Activated T-cell treated with anti-CD3 and anti-CD28 coated beads, Interleukin-2, amount 50 U/mL, for 4 hours (primary cell): ENCODE data around the gene CELF5. TPM values are rescaled to one million over a fixed set of nuclear protein-coding genes. Genes with fewer than 3 reads are reported as not detected.
"Not testable (repeated sequence)": the region's sequence is repeated elsewhere in the genome, so short reads cannot be mapped to it uniquely, and the experiment has no call there.

Experiments used
- ATAC-seq, 2 donors: fragments of 200-7000 bp; cut with Tn5 transposase; one replicate each; pipeline ENCODE4 v1.10.0; 2021
- DNase-seq: peaks from one replicate; pipeline ENCODE4 v3.0.0-alpha.2; 2020
- H3K27me3 Mint-ChIP-seq: one replicate; pipeline ENCODE4 v1.8.0; 2021; ENCODE audit warnings: low read depth, mixed read lengths
- H3K36me3 Mint-ChIP-seq: one replicate; pipeline ENCODE4 v1.8.0; 2022; ENCODE audit warnings: mixed read lengths; ENCODE audit not compliant: insufficient read depth
- H3K4me1 Mint-ChIP-seq: one replicate; pipeline ENCODE4 v1.8.0; 2021; ENCODE audit warnings: low read depth, mixed read lengths
- H3K4me3 Mint-ChIP-seq: one replicate; pipeline ENCODE4 v1.8.0; 2021; ENCODE audit warnings: mild to moderate bottlenecking, moderate library complexity, mixed read lengths
- H3K9me3 Mint-ChIP-seq: one replicate; pipeline ENCODE4 v1.8.0; 2021; ENCODE audit warnings: mixed read lengths
- total RNA-seq, 3 donors: library from RNA; stranded (reverse); gene quantifications; one replicate each; pipeline ENCODE4 v1.2.1, GENCODE V29; 2021

The CELF5 gene
- total RNA-seq, 3 donors from 2014 or later: 0.05 to 0.38 TPM; not detected in 1

- no peaks in the 10 kb centered on the region for H3K9me3 Mint-ChIP-seq
- DNase-seq (peak; percentile 66), ATAC-seq (peak; percentile 86 to 91)
- no peaks in the 10 kb centered on the region for H3K4me1 Mint-ChIP-seq
- no peak overlapping the region for H3K4me3 Mint-ChIP-seq
- H3K36me3 Mint-ChIP-seq: peaks cover 2% of the 10 kb centered on the region
- no peaks in the 10 kb centered on the region for H3K27me3 Mint-ChIP-seq
Measured at GRCh38 chr19:3210347-3211017, 14.0 kb upstream of the CELF5 start.

- Mint-ChIP-seq H3K36me3 (peaks cover 2% of the 10 kb centered on the region), H3K4me1 (no peaks in the 10 kb centered on the region), H3K4me3 (no peak overlapping the region), H3K27me3 (no peaks in the 10 kb centered on the region), H3K9me3 (no peaks in the 10 kb centered on the region)
- DNase-seq (no peak), ATAC-seq (no peak)
Measured at GRCh38 chr19:3211191-3211590, 13.3 kb upstream of the CELF5 start.

- Mint-ChIP-seq H3K4me3 (no peak overlapping the region), H3K4me1 (no peaks in the 10 kb centered on the region), H3K27me3 (no peaks in the 10 kb centered on the region), H3K36me3 (no peaks in the 10 kb centered on the region), H3K9me3 (no peaks in the 10 kb centered on the region)
- ATAC-seq: no peak
- no peak for DNase-seq
Measured at GRCh38 chr19:3213159-3213558, 11.3 kb upstream of the CELF5 start.

- ATAC-seq (no peak), DNase-seq (no peak)
- Mint-ChIP-seq H3K4me1 (no peaks in the 10 kb centered on the region), H3K4me3 (no peak overlapping the region), H3K9me3 (no peaks in the 10 kb centered on the region), H3K27me3 (no peaks in the 10 kb centered on the region), H3K36me3 (no peaks in the 10 kb centered on the region)
Measured at GRCh38 chr19:3216874-3217273, 7.6 kb upstream of the CELF5 start.

- Mint-ChIP-seq H3K4me1 (no peaks in the 10 kb centered on the region), H3K36me3 (no peaks in the 10 kb centered on the region), H3K4me3 (no peak overlapping the region), H3K27me3 (peaks cover 3% of the 10 kb centered on the region), H3K9me3 (no peaks in the 10 kb centered on the region)
- DNase-seq (no peak), ATAC-seq (no peak)
Measured at GRCh38 chr19:3220576-3220975, 3.9 kb upstream of the CELF5 start.

GRCh38 chr19:3221576-3221975 lies 2.9 kb upstream of the CELF5 start:
- not testable (repeated sequence) for ATAC-seq, DNase-seq, H3K9me3 Mint-ChIP-seq, H3K36me3 Mint-ChIP-seq, H3K4me1 Mint-ChIP-seq, H3K27me3 Mint-ChIP-seq, H3K4me3 Mint-ChIP-seq

GRCh38 chr19:3222709-3223108 lies 1.8 kb upstream of the CELF5 start:
- Mint-ChIP-seq H3K9me3 (no peaks in the 10 kb centered on the region), H3K4me1 (no peaks in the 10 kb centered on the region), H3K4me3 (no peak overlapping the region), H3K36me3 (no peaks in the 10 kb centered on the region), H3K27me3 (peaks cover 19% of the 10 kb centered on the region)
- DNase-seq (no peak), ATAC-seq (no peak)

- H3K4me1 Mint-ChIP-seq: no peaks in the 10 kb centered on the region
- no peak for ATAC-seq
- H3K27me3 Mint-ChIP-seq: peaks cover 22% of the 10 kb centered on the region
- no peak for DNase-seq
- H3K9me3 Mint-ChIP-seq: no peaks in the 10 kb centered on the region
- no peak overlapping the region for H3K4me3 Mint-ChIP-seq
- H3K36me3 Mint-ChIP-seq: no peaks in the 10 kb centered on the region
Measured at GRCh38 chr19:3225169-3225485, 666 bp downstream of the CELF5 start.

GRCh38 chr19:3225677-3226093 lies 1.2 kb downstream of the CELF5 start:
- Mint-ChIP-seq H3K27me3 (peaks cover 22% of the 10 kb centered on the region), H3K36me3 (no peaks in the 10 kb centered on the region), H3K4me3 (no peak overlapping the region), H3K4me1 (no peaks in the 10 kb centered on the region), H3K9me3 (no peaks in the 10 kb centered on the region)
- DNase-seq (no peak), ATAC-seq (no peak)

- Mint-ChIP-seq H3K4me3 (no peak overlapping the region), H3K9me3 (no peaks in the 10 kb centered on the region), H3K36me3 (no peaks in the 10 kb centered on the region), H3K4me1 (no peaks in the 10 kb centered on the region), H3K27me3 (peaks cover 27% of the 10 kb centered on the region)
- no peak for ATAC-seq
- no peak for DNase-seq
Measured at GRCh38 chr19:3227054-3227626, 2.7 kb downstream of the CELF5 start.

- Mint-ChIP-seq H3K4me3 (no peak overlapping the region), H3K4me1 (no peaks in the 10 kb centered on the region), H3K27me3 (peaks cover 33% of the 10 kb centered on the region), H3K9me3 (no peaks in the 10 kb centered on the region), H3K36me3 (no peaks in the 10 kb centered on the region)
- no peak for ATAC-seq
- DNase-seq: no peak
Measured at GRCh38 chr19:3229346-3229743, 4.9 kb downstream of the CELF5 start.

GRCh38 chr19:3229888-3230496 lies 5.5 kb downstream of the CELF5 start:
- no peak overlapping the region for H3K4me3 Mint-ChIP-seq
- DNase-seq: no peak
- H3K4me1 Mint-ChIP-seq: no peaks in the 10 kb centered on the region
- H3K36me3 Mint-ChIP-seq: no peaks in the 10 kb centered on the region
- H3K9me3 Mint-ChIP-seq: no peaks in the 10 kb centered on the region
- no peak for ATAC-seq
- H3K27me3 Mint-ChIP-seq: peaks cover 37% of the 10 kb centered on the region

- no peak for ATAC-seq
- Mint-ChIP-seq H3K9me3 (no peaks in the 10 kb centered on the region), H3K4me1 (no peaks in the 10 kb centered on the region), H3K4me3 (no peak overlapping the region), H3K36me3 (no peaks in the 10 kb centered on the region), H3K27me3 (peaks cover 36% of the 10 kb centered on the region)
- no peak for DNase-seq
Measured at GRCh38 chr19:3231288-3231687, 6.8 kb downstream of the CELF5 start.

- no peak overlapping the region for H3K4me3 Mint-ChIP-seq
Measured at GRCh38 chr19:3233116-3233515, 8.7 kb downstream of the CELF5 start.

GRCh38 chr19:3233831-3234230 lies 9.4 kb downstream of the CELF5 start:
- ATAC-seq (no peak), DNase-seq (no peak)
- Mint-ChIP-seq H3K36me3 (no peaks in the 10 kb centered on the region), H3K4me1 (no peaks in the 10 kb centered on the region), H3K9me3 (no peaks in the 10 kb centered on the region), H3K27me3 (peaks cover 20% of the 10 kb centered on the region), H3K4me3 (no peak overlapping the region)

More at GRCh38 chr19:3233116-3233515, 8.7 kb downstream of the CELF5 start:
- Mint-ChIP-seq H3K4me1 (no peaks in the 10 kb centered on the region), H3K9me3 (no peaks in the 10 kb centered on the region), H3K27me3 (peaks cover 20% of the 10 kb centered on the region), H3K36me3 (no peaks in the 10 kb centered on the region)
- DNase-seq (no peak), ATAC-seq (no peak)
